WI38 (cell line): Measurements from ENCODE around the gene SEPTIN12.
A peak's percentile ranks its signal among the peaks of the same experiment; 100 is the strongest.

Experiments used
- H3K4me3 ChIP-seq: 2 replicates; pipeline ENCODE4 v1.5.1; 2011; ENCODE audit warnings: low read depth, mild to moderate bottlenecking, control low read depth, low read length
- TF ChIP-seq, protein P1 (sequence below): IDR thresholded peaks from 2 replicates; pipeline ENCODE4 v1.5.1; 2012; ENCODE audit warnings: low read depth, mild to moderate bottlenecking, control low read depth, low read length

SEPTIN12 gene

DNA sequence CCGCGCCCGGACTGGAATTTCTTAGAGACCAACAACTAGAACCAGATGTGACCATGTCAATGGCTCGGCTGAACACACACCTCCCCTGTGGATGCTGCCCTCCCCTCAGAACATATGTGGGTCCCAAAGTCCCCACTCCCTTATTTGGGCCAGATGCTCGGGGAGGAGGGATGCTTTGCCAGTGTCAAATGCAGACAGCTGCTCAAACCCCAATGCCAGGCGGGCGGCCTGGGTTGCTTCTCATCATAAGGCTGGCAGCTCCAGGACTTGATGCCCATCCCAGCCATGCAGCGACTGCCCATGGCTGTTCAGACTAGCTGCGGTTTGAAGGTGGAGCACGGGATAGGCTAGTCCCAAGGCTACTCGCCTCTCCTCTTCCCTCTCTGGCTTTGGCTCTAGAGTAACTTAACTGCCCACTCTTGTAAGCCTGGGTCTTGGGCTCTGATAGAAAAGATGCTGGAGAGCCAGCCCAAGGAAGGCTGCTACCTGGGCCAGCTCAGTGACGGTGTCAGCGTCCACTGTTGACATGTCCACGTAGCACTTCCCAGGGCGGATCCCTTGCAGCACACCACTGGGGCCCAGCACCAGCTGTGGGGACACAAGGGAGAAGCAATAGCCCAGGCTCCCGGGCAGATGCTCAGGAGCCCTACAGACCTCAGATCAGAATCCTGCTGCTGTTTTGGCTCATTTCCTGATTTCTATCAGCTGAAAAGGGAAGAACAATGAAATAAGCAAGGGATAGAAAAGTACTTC, 25.3 kb upstream of the SEPTIN12 start:
- H3K4me3 ChIP-seq, result no peak overlapping the region
- TF ChIP-seq, protein P1, sequence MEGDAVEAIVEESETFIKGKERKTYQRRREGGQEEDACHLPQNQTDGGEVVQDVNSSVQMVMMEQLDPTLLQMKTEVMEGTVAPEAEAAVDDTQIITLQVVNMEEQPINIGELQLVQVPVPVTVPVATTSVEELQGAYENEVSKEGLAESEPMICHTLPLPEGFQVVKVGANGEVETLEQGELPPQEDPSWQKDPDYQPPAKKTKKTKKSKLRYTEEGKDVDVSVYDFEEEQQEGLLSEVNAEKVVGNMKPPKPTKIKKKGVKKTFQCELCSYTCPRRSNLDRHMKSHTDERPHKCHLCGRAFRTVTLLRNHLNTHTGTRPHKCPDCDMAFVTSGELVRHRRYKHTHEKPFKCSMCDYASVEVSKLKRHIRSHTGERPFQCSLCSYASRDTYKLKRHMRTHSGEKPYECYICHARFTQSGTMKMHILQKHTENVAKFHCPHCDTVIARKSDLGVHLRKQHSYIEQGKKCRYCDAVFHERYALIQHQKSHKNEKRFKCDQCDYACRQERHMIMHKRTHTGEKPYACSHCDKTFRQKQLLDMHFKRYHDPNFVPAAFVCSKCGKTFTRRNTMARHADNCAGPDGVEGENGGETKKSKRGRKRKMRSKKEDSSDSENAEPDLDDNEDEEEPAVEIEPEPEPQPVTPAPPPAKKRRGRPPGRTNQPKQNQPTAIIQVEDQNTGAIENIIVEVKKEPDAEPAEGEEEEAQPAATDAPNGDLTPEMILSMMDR, result no peak

DNA sequence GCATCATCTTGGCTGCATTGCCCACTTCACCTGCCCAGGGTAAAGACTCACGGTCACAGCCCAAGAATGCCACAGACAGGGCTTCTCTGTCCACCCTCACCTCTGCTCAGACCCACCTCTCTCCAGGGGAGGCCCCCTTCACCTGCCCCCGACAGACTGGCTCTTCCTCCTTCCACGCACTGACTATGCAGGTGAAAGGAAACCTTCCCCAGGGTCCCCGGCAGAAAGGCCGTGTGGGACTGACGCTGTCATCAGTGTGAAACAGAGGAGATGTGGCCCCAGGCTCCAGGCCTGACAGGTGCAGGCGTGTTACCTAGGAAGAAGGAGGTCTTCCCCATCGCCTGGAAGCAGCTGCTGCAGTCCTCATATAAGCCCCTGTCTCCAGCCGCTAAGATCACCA, 23.6 kb upstream of the SEPTIN12 start:
- TF ChIP-seq, protein P1, result no peak
- H3K4me3 ChIP-seq, result no peak overlapping the region

GRCh38 chr16:4811242-4811641, 23.1 kb upstream of the SEPTIN12 start:
- no peak overlapping the region for H3K4me3 ChIP-seq
- TF ChIP-seq, protein P1, result no peak

DNA sequence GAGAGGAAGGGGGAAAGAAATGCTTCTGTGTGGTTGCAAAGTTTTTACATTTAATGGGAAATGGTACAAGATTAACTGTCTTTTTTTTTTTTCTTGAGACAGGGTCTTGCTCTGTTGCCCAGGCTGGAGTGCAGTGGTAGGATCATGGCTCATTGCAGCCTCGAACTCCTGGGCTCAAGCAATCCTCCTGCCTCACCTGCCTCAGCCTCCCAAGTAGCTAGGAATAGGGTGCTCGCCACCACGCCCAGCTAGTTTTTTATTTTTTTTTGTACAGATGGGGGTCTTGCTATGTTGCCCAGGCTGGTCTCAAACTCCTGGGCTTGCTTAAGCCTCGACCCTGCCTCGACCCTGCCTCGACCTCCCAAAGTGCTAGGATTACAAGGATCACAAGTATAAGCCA, 18.1 kb upstream of the SEPTIN12 start:
- TF ChIP-seq, protein P1, result no peak
- H3K4me3 ChIP-seq, result no peak overlapping the region

DNA sequence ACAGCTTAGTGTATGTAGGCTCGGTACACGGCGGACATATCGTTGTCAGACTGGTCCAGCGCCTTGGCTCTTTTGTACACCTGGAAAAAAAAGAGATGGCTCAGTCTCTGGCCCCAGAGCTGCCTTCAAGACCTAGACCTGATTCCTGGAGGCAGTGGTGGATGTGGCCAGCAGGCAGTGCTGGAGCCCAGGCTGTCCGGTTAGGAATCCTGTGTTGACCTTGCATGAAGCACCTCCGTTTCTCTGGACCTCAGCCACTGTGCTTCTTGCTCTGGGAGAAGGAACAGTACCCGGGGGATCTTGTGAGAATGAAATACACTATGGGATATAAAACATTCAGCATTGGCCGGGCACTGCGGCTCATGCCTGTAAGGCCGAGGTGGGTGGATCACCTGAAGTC, 17.1 kb upstream of the SEPTIN12 start:
- H3K4me3 ChIP-seq, result no peak overlapping the region
- TF ChIP-seq, protein P1, result no peak

GRCh38 chr16:4803898-4804762, 16.0 kb upstream of the SEPTIN12 start:
- TF ChIP-seq, protein P1, result no peak
- no peak overlapping the region for H3K4me3 ChIP-seq

DNA sequence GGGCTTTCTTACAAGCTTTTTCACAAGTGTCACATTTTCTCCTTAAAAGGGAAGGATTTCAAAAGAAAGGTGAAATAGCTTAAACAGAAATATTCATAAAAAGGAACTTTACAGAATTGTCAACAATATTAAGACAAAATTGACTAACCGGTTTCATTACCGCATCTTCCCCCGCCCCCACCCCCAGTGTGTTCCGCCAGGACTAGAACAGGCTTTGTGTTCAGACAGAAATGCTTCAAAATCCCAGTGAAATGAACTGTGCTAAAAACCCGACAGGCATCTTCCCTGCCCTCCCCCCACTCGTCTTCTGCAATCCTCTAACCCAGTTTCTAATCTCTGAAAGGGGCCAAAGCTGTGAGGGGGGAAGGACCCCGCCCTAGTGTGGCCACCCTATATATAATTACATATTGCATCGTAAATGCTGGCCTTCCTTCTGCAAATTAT, 15.3 kb upstream of the SEPTIN12 start:
- peak overlapping the region; percentile 75 for H3K4me3 ChIP-seq
- TF ChIP-seq, protein P1, result no peak
